Pericardium fibroblast (primary cell): ENCODE measurements around the gene SUPV3L1. TPM values are rescaled to one million over a fixed set of nuclear protein-coding genes. Genes with fewer than 3 reads are reported as not detected.

Experiments used
- total RNA-seq: library from RNA; depleted of rRNA; stranded (reverse); fragments of >200 nt; gene quantifications from 2 replicates; pipeline ENCODE4 v1.2.3, GENCODE V29; 2015

Gene SUPV3L1
- total RNA-seq, result 15.4 and 22.9 TPM in 2 replicates

DNA sequence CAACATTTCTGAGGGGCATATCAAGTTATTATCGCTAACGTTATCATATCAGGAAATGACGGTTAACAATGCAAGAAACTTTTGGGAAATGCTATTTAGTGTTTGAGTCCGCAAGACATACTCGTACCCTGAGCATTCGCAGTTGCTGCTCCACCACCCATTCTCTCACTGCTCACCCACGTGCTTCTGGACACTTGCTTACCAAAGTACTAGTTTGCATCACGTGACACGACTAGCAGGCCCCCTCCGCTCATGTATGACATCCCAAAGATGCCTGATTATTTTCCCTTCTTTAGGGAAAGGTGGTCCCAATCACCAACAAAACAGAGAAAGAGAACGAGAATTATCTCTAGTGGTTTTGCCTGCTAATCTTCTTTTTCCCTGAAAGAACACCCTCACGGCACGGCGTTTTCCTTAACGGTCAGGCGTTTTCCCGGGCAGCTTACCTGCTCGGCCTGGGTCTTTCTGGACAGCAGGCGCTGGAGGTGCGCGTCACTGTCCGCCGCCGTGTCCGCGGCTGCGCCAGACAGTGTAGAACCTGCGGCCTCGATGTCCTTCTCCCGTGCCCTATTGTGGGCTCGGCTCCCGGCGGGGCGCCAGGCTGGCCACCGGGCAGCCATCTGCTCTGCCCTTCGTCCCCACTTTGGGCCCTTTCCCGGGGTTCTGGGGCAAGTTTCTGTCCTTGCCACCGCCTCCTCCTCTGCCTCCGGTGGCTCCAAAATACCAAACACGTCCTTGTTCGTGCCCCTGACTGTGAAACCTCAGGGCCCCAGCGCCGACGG is at the start of gene SUPV3L1:
TSS of gene SUPV3L1 (plus strand) at position 492 of the 782 bp plus-strand sequence. CDS start at position 550, 58 bp downstream.

DNA sequence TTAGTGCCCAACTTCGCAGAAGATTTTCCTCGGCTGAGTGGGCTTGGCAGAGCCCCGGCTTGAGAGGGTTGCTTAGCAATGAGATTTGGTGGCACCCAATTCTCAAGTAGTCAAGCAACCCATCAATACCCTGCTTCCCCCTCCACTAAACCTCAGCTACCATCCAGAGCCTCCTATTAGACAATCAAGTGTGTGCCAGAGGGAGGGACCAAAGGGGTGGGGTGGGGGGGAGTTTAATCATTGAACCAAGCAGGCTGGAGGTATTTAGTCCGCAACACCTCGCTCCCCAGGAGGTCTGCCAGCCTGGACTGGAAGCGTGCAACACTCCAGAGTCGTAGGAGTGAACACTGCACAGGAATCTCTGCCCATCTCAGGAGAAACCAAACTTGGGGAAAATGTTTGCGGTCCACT is 40.0 kb downstream of the SUPV3L1 start, which contains the start of gene HKDC1:
TSS of gene HKDC1 (plus strand) at position 292 of the 411 bp plus-strand sequence. CDS start at position 396, 104 bp downstream.

Other genes with a start within 250 kb of the SUPV3L1 start
- gene DDX21, start 224.1 kb upstream of the SUPV3L1 start, total RNA-seq, result 32.7 and 39.3 TPM in 2 replicates
- 19.7 and 31.7 TPM in 2 replicates for gene KIFBP, start 191.4 kb upstream of the SUPV3L1 start, total RNA-seq
- 55.3 and 243 TPM in 2 replicates for gene SRGN, start 92.1 kb upstream of the SUPV3L1 start, total RNA-seq
- 19.9 and 26.8 TPM in 2 replicates for gene VPS26A, start 56.1 kb upstream of the SUPV3L1 start, total RNA-seq
- gene HKDC1, start 40.1 kb downstream of the SUPV3L1 start, total RNA-seq, result 0.23 TPM in 1 of 2 replicates, not detected in the other
- gene HK1, start 98.3 kb downstream of the SUPV3L1 start, total RNA-seq, result 56.5 and 104 TPM in 2 replicates
- not detected in 2 replicates for gene TACR2, start 236.7 kb downstream of the SUPV3L1 start, total RNA-seq